A549 (cell line): ENCODE data around the gene AZGP1.

Source experiments
- CHD2 ChIP-seq: fragments of 150-350 bp; IDR thresholded peaks from 2 replicates; pipeline ENCODE4 v1.6.1; 2014; ENCODE audit warnings: low read length; ENCODE audit not compliant: partially characterized antibody
- FOSL2 ChIP-seq, 2 experiments: fragments of 450-650 bp in 1 of 2; fragments of >200 bp in 1 of 2; sonication (Bioruptor Twin) in 1 of 2; formaldehyde crosslinking; IDR thresholded peaks; 2 replicates each; pipeline versions ENCODE4 v1.5.0 to v1.6.1; 2016 to 2020; ENCODE audit warnings: mild to moderate bottlenecking in 1 of 2, moderate library complexity in 1 of 2
- JUN ChIP-seq, 2 experiments: fragments of >200 bp; sonication (Bioruptor Twin); formaldehyde crosslinking; IDR thresholded peaks; 2 replicates in 1 of 2; 3 replicates in 1 of 2; pipeline ENCODE4 v1.6.1; 2016 to 2017
- MYC ChIP-seq: IDR thresholded peaks from 2 replicates; pipeline ENCODE4 v1.6.1; 2012; ENCODE audit warnings: mild to moderate bottlenecking, inconsistent platforms, low read length, improper control_type of control experiment, borderline replicate concordance
- NFE2L2 ChIP-seq: fragments of 150-350 bp; conservative IDR thresholded peaks from 2 replicates; pipeline ENCODE4 v1.6.1; 2014; ENCODE audit warnings: low read length
- POLR2A ChIP-seq: IDR thresholded peaks from 2 replicates; pipeline ENCODE4 v1.6.1; 2012; ENCODE audit warnings: mild to moderate bottlenecking, low read length
- RAD21 ChIP-seq, 2 experiments: fragments of >200 bp in 1 of 2; sonication (Bioruptor Twin) in 1 of 2; formaldehyde crosslinking in 1 of 2; IDR thresholded peaks in 1 of 2; conservative IDR thresholded peaks in 1 of 2; 2 replicates in 1 of 2; 3 replicates in 1 of 2; pipeline ENCODE4 v1.6.1; 2012 to 2018; ENCODE audit warnings: inconsistent platforms in 1 of 2
- RFX5 ChIP-seq: fragments of 450-650 bp; IDR thresholded peaks from 2 replicates; pipeline ENCODE4 v1.7.1; 2014; ENCODE audit warnings: antibody characterized with exemption, mild to moderate bottlenecking, moderate library complexity
- TF ChIP-seq, protein P1 (sequence below): fragments of >200 bp; sonication (Bioruptor Twin); formaldehyde crosslinking; IDR thresholded peaks from 3 replicates; pipeline ENCODE4 v1.5.1; 2016
- TF ChIP-seq, protein P2 (sequence below): IDR thresholded peaks from 2 replicates; pipeline ENCODE4 v1.6.1; 2012; ENCODE audit warnings: low read depth, borderline replicate concordance
- TF ChIP-seq, protein P3 (sequence below): fragments of 200-600 bp; sonication (generic); IDR thresholded peaks from 2 replicates; pipeline ENCODE4 v1.6.1; 2016; ENCODE audit warnings: antibody characterized with exemption, mild to moderate bottlenecking, moderate library complexity
- TF ChIP-seq, protein P4 (sequence below): IDR thresholded peaks from 2 replicates; pipeline ENCODE4 v1.6.1; 2012

DNA sequence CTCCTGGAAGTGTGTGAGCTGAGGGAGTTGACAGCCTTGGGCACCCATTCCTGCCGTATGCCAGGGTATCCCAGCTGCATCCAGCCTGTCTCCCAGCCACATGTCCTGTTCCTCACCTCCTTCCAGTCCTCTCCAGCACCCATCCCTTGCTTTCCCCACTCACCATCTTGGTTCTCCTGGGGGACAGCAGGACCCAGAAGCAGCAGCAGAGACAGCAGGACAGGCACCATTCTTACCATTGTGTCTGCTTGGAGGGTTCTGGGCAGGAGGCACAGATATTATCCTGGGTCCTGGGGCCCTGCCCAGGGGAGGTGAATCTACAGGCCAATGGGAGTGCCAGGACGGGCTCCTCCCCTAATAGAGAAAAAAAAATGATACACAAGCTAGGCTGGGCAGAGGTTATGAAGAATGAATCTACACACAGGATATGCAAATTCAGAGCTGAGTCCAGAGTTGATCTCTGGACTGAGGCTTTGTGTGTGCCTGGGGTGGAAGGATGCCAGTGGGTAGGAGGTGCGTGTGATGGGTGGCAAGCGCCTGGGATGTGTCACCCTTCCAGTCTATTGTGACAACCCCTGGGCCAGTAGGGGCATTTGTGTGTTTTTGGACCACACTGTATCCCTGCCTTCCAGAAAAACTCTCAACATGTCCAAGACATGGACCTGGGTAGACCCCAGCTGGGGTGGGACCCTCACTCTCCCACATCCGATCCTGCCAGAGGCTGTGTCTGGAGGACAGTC lies at the start of gene AZGP1:
- TF ChIP-seq, protein P1, sequence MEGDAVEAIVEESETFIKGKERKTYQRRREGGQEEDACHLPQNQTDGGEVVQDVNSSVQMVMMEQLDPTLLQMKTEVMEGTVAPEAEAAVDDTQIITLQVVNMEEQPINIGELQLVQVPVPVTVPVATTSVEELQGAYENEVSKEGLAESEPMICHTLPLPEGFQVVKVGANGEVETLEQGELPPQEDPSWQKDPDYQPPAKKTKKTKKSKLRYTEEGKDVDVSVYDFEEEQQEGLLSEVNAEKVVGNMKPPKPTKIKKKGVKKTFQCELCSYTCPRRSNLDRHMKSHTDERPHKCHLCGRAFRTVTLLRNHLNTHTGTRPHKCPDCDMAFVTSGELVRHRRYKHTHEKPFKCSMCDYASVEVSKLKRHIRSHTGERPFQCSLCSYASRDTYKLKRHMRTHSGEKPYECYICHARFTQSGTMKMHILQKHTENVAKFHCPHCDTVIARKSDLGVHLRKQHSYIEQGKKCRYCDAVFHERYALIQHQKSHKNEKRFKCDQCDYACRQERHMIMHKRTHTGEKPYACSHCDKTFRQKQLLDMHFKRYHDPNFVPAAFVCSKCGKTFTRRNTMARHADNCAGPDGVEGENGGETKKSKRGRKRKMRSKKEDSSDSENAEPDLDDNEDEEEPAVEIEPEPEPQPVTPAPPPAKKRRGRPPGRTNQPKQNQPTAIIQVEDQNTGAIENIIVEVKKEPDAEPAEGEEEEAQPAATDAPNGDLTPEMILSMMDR = no peak
- TF ChIP-seq JUN (IDR thresholded peaks at IDR 0.05) (no peak), CHD2 (no peak), POLR2A (no peak), NFE2L2 (no peak), FOSL2 (IDR thresholded peaks at IDR 0.05) (no peak), FOSL2 (CRISPR knock-in tag; IDR thresholded peaks at IDR 0.05) (no peak), MYC (no peak), RAD21 (conservative IDR thresholded peaks at IDR 0.05 in 1 of 2, IDR thresholded peaks at IDR 0.05 in 1 of 2) (no peak), RFX5 (no peak)
- TF ChIP-seq, protein P2, sequence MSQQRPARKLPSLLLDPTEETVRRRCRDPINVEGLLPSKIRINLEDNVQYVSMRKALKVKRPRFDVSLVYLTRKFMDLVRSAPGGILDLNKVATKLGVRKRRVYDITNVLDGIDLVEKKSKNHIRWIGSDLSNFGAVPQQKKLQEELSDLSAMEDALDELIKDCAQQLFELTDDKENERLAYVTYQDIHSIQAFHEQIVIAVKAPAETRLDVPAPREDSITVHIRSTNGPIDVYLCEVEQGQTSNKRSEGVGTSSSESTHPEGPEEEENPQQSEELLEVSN = no peak
- TF ChIP-seq, protein P3, sequence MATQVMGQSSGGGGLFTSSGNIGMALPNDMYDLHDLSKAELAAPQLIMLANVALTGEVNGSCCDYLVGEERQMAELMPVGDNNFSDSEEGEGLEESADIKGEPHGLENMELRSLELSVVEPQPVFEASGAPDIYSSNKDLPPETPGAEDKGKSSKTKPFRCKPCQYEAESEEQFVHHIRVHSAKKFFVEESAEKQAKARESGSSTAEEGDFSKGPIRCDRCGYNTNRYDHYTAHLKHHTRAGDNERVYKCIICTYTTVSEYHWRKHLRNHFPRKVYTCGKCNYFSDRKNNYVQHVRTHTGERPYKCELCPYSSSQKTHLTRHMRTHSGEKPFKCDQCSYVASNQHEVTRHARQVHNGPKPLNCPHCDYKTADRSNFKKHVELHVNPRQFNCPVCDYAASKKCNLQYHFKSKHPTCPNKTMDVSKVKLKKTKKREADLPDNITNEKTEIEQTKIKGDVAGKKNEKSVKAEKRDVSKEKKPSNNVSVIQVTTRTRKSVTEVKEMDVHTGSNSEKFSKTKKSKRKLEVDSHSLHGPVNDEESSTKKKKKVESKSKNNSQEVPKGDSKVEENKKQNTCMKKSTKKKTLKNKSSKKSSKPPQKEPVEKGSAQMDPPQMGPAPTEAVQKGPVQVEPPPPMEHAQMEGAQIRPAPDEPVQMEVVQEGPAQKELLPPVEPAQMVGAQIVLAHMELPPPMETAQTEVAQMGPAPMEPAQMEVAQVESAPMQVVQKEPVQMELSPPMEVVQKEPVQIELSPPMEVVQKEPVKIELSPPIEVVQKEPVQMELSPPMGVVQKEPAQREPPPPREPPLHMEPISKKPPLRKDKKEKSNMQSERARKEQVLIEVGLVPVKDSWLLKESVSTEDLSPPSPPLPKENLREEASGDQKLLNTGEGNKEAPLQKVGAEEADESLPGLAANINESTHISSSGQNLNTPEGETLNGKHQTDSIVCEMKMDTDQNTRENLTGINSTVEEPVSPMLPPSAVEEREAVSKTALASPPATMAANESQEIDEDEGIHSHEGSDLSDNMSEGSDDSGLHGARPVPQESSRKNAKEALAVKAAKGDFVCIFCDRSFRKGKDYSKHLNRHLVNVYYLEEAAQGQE = no peak
- TF ChIP-seq, protein P4, sequence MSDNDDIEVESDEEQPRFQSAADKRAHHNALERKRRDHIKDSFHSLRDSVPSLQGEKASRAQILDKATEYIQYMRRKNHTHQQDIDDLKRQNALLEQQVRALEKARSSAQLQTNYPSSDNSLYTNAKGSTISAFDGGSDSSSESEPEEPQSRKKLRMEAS = no peak
